Hepatocyte (in vitro differentiated cells): ENCODE measurements around the gene RBM27. TPM values are rescaled to one million over a fixed set of nuclear protein-coding genes. Genes with fewer than 3 reads are reported as not detected.

Experiments used
- DNase-seq: peaks from one replicate; pipeline ENCODE4 v3.0.0-alpha.2; 2016; ENCODE audit warnings: low spot score
- H2AFZ ChIP-seq: fragments of 200-600 bp; sonication (generic); 2 replicates; pipeline ENCODE4 v1.6.0; 2016; ENCODE audit warnings: antibody characterized with exemption, mild to moderate bottlenecking
- H3K27ac ChIP-seq: fragments of 200-600 bp; sonication (generic); 2 replicates; pipeline ENCODE4 v1.5.1; 2016; ENCODE audit warnings: mild to moderate bottlenecking
- H3K27me3 ChIP-seq: fragments of 200-600 bp; sonication (generic); 2 replicates; pipeline ENCODE4 v1.6.1; 2016
- H3K36me3 ChIP-seq: fragments of 200-600 bp; sonication (generic); replicated peaks from 2 replicates; pipeline ENCODE4 v1.5.1; 2016; ENCODE audit warnings: low read depth; ENCODE audit not compliant: insufficient read depth
- H3K4me1 ChIP-seq: fragments of 200-600 bp; sonication (generic); 2 replicates; pipeline ENCODE4 v1.5.1; 2016; ENCODE audit warnings: mild to moderate bottlenecking, moderate library complexity; ENCODE audit not compliant: insufficient read depth
- H3K4me2 ChIP-seq: fragments of 200-600 bp; sonication (generic); 2 replicates; pipeline ENCODE4 v1.6.0; 2016
- H3K4me3 ChIP-seq: fragments of 200-600 bp; sonication (generic); 2 replicates; pipeline ENCODE4 v1.5.1; 2016; ENCODE audit warnings: mild to moderate bottlenecking
- H3K79me2 ChIP-seq: fragments of 200-600 bp; sonication (generic); 2 replicates; pipeline ENCODE4 v1.6.0; 2017; ENCODE audit warnings: mild to moderate bottlenecking
- H3K9me2 ChIP-seq: fragments of 200-600 bp; sonication (generic); replicated peaks from 2 replicates; pipeline ENCODE4 v1.6.0; 2017; ENCODE audit warnings: mild to moderate bottlenecking; ENCODE audit not compliant: insufficient read depth
- H3K9me3 ChIP-seq: fragments of 200-600 bp; sonication (generic); 2 replicates; pipeline ENCODE4 v1.5.1; 2016; ENCODE audit warnings: low read depth, mild to moderate bottlenecking
- H4K20me1 ChIP-seq: fragments of 200-600 bp; sonication (generic); 2 replicates; pipeline ENCODE4 v1.6.0; 2016; ENCODE audit warnings: mild to moderate bottlenecking; ENCODE audit not compliant: insufficient read depth, poor library complexity, severe bottlenecking
- EZH2 ChIP-seq: fragments of 200-600 bp; sonication (generic); IDR thresholded peaks from 2 replicates; pipeline ENCODE4 v1.6.1; 2016; ENCODE audit warnings: antibody characterized with exemption, mild to moderate bottlenecking, borderline replicate concordance
- EZH2phosphoT487 ChIP-seq: fragments of 200-600 bp; sonication (generic); IDR thresholded peaks from one replicate; pipeline ENCODE4 v1.6.1; 2018; ENCODE audit warnings: antibody characterized with exemption, mild to moderate bottlenecking, low read depth, moderate library complexity; ENCODE audit not compliant: unreplicated experiment, severe bottlenecking
- WGBS: methylation state at CpG from one replicate; pipeline ENCODE4 v1.1.6; 2016; ENCODE audit warnings: low lambda C conversion rate; ENCODE audit errors: missing lambda C conversion rate; 5-methylcytosine and 5-hydroxymethylcytosine counted together
- polyA plus RNA-seq: library from polyadenylated mRNA; unstranded; fragments of >200 nt; fragmentation: Nextera tagmentation; extraction: Ambion mirVana; gene quantifications from 2 replicates; pipeline ENCODE4 v1.2.1, GENCODE V29; 2016
- total RNA-seq: library from RNA; depleted of rRNA; stranded (reverse); fragments of >200 nt; gene quantifications from 2 replicates; pipeline ENCODE4 v1.2.3, GENCODE V29; 2014
- TF ChIP-seq, protein P1 (sequence below): fragments of 200-600 bp; sonication (generic); IDR thresholded peaks from 2 replicates; pipeline ENCODE4 v1.5.1; 2016; ENCODE audit warnings: antibody characterized with exemption, mild to moderate bottlenecking; ENCODE audit not compliant: poor library complexity

RBM27 gene, protein sequence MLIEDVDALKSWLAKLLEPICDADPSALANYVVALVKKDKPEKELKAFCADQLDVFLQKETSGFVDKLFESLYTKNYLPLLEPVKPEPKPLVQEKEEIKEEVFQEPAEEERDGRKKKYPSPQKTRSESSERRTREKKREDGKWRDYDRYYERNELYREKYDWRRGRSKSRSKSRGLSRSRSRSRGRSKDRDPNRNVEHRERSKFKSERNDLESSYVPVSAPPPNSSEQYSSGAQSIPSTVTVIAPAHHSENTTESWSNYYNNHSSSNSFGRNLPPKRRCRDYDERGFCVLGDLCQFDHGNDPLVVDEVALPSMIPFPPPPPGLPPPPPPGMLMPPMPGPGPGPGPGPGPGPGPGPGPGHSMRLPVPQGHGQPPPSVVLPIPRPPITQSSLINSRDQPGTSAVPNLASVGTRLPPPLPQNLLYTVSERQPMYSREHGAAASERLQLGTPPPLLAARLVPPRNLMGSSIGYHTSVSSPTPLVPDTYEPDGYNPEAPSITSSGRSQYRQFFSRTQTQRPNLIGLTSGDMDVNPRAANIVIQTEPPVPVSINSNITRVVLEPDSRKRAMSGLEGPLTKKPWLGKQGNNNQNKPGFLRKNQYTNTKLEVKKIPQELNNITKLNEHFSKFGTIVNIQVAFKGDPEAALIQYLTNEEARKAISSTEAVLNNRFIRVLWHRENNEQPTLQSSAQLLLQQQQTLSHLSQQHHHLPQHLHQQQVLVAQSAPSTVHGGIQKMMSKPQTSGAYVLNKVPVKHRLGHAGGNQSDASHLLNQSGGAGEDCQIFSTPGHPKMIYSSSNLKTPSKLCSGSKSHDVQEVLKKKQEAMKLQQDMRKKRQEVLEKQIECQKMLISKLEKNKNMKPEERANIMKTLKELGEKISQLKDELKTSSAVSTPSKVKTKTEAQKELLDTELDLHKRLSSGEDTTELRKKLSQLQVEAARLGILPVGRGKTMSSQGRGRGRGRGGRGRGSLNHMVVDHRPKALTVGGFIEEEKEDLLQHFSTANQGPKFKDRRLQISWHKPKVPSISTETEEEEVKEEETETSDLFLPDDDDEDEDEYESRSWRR
- 17.5 and 28.8 TPM in 2 replicates for total RNA-seq
- polyA plus RNA-seq = 3.0 TPM in 2 replicates

GRCh38 chr5:146203011-146203871 lies at the start of gene RBM27:
RBM27 (plus strand) TSS chr5:146203605; CDS start chr5:146203766, 161 bp downstream.
- WGBS = under 1% methylated on average over 48 of the region's 48 CpGs
- Histone ChIP-seq H3K4me3 (peak within 1 kb of the TSS; percentile 63), H4K20me1 (peaks cover 18% of the 10 kb centered on the region), H3K27ac (peak within 1 kb of the TSS; percentile 95), H3K9me2 (no peaks in the 10 kb centered on the region), H3K4me2 (peak within 1 kb of the TSS; percentile 72), H3K9me3 (no peaks in the 10 kb centered on the region), H3K36me3 (no peaks in the 10 kb centered on the region), H3K4me1 (peaks cover 15% of the 10 kb centered on the region), H3K27me3 (no peaks in the 10 kb centered on the region), H2AFZ (peak within 1 kb of the TSS; percentile 85), H3K79me2 (peaks cover 46% of the 10 kb centered on the region)
- peak; percentile 97 for DNase-seq
- TF ChIP-seq EZH2 = no peak

- no peaks in the 10 kb centered on the region for H3K79me2 ChIP-seq
- TF ChIP-seq EZH2 = no peak
- TF ChIP-seq EZH2phosphoT487 = no peak
- TF ChIP-seq, protein P1, sequence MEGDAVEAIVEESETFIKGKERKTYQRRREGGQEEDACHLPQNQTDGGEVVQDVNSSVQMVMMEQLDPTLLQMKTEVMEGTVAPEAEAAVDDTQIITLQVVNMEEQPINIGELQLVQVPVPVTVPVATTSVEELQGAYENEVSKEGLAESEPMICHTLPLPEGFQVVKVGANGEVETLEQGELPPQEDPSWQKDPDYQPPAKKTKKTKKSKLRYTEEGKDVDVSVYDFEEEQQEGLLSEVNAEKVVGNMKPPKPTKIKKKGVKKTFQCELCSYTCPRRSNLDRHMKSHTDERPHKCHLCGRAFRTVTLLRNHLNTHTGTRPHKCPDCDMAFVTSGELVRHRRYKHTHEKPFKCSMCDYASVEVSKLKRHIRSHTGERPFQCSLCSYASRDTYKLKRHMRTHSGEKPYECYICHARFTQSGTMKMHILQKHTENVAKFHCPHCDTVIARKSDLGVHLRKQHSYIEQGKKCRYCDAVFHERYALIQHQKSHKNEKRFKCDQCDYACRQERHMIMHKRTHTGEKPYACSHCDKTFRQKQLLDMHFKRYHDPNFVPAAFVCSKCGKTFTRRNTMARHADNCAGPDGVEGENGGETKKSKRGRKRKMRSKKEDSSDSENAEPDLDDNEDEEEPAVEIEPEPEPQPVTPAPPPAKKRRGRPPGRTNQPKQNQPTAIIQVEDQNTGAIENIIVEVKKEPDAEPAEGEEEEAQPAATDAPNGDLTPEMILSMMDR = no peak
- H2AFZ ChIP-seq = no peak overlapping the region
- no peaks in the 10 kb centered on the region for H4K20me1 ChIP-seq
- no peak for DNase-seq
- H3K4me2 ChIP-seq = no peak overlapping the region
- H3K36me3 ChIP-seq = peaks cover 13% of the 10 kb centered on the region
- H3K27me3 ChIP-seq = no peaks in the 10 kb centered on the region
- H3K9me2 ChIP-seq = no peaks in the 10 kb centered on the region
- H3K27ac ChIP-seq = no peak overlapping the region
- no peaks in the 10 kb centered on the region for H3K9me3 ChIP-seq
- H3K4me3 ChIP-seq = no peak overlapping the region
- H3K4me1 ChIP-seq = no peaks in the 10 kb centered on the region
Observed at GRCh38 chr5:146158255-146158654, 45.1 kb upstream of the RBM27 start.

GRCh38 chr5:146164382-146164781 lies 39.0 kb upstream of the RBM27 start:
- Histone ChIP-seq H3K9me3 (no peaks in the 10 kb centered on the region), H3K79me2 (no peaks in the 10 kb centered on the region), H2AFZ (no peak overlapping the region), H3K4me3 (no peak overlapping the region), H3K4me2 (no peak overlapping the region), H3K27me3 (no peaks in the 10 kb centered on the region), H3K4me1 (no peaks in the 10 kb centered on the region), H3K36me3 (peaks cover 5% of the 10 kb centered on the region), H4K20me1 (no peaks in the 10 kb centered on the region), H3K27ac (no peak overlapping the region), H3K9me2 (no peaks in the 10 kb centered on the region)
- 90% methylated on average over 2 of the region's 2 CpGs for WGBS
- no peak for DNase-seq
- TF ChIP-seq, protein P1 = no peak
- TF ChIP-seq EZH2 = no peak
